IPS-18c (cell line): ENCODE results near the gene NOVA2.
A peak's percentile ranks its signal among the peaks of the same experiment; 100 is the strongest.

Source experiments
- H3K4me3 ChIP-seq: 2 replicates; pipeline ENCODE4 v1.7.0; 2013; ENCODE audit warnings: low read depth, mild to moderate bottlenecking, low read length, moderate library complexity; ENCODE audit not compliant: insufficient read depth
- H3K9me3 ChIP-seq: one replicate; pipeline ENCODE4 v1.6.1; 2013; ENCODE audit warnings: mild to moderate bottlenecking, low read length, moderate library complexity; ENCODE audit not compliant: control insufficient read depth, insufficient read depth

Gene NOVA2

GRCh38 chr19:45895519-45895972 lies 78.1 kb downstream of the NOVA2 start:
- Histone ChIP-seq H3K4me3 (no peak overlapping the region), H3K9me3 (peaks cover 4% of the 10 kb centered on the region)

DNA sequence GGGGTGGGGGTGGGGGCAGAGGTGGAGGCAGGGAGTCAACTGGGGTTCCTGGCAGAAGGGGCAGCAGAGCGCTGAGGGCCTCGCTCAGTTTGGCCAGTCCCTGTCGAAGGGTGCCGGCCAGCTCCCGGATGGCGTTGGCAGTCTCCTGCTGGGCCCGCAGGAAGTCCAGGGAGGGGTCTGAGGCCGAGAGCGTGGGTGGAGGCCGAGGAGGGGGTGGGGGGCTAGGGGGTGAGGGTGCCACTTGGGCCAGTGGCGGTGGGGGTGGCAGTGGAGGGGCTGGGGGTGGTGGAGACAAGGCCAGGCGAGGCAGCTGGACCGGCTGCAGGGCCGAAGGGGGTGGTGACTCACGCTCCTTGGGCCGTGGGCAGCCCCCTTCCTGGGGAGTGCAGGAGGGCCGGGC lies 82.8 kb downstream of the NOVA2 start:
- Histone ChIP-seq H3K4me3 (no peak overlapping the region), H3K9me3 (peaks cover 2% of the 10 kb centered on the region)

GRCh38 chr19:45889210-45889885 lies 84.3 kb downstream of the NOVA2 start:
- Histone ChIP-seq H3K4me3 (no peak overlapping the region), H3K9me3 (peaks cover 2% of the 10 kb centered on the region)

GRCh38 chr19:45887200-45887710 lies 86.4 kb downstream of the NOVA2 start:
- Histone ChIP-seq H3K4me3 (peak overlapping the region; percentile 91), H3K9me3 (peaks cover 2% of the 10 kb centered on the region)

DNA sequence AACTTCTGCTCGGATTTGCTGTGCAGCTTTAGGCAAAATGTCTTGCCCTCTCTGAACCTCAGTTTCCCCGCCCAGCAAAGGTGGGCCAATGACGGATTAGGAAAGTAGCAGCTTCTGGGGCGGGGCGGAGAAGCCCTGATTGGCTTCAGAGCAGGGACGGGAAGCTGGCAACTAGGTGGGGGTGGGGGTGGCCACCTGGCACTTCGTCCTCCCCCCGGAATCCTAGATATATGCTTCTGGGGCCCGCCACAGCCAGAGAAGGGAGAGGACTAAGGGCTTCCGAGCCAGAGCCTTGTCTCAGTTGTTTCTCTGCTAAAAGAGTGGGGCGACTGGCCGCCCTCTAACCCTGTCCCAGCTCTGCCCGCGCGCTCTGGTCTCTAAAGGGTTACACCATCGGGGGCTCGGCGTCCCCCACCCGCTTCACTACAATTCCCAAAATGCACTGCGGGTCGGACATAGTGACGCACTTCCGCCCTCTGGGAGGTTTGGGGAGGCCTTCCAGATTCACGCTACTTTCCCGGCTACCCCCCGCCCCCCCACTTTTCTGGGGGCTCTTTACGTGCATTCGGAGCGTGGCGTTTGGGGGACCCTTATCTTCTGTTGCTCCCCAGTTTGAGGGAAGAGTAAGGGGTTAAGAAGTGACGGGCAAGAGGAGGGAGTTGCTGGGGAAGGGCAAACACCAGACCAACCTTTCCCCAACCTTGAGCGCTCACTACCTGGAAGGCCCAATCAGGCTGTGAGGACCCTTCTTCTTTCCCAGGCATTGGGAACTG lies 87.1 kb downstream of the NOVA2 start:
- H3K9me3 ChIP-seq: no peaks in the 10 kb centered on the region
- H3K4me3 ChIP-seq: peak overlapping the region; percentile 91

DNA sequence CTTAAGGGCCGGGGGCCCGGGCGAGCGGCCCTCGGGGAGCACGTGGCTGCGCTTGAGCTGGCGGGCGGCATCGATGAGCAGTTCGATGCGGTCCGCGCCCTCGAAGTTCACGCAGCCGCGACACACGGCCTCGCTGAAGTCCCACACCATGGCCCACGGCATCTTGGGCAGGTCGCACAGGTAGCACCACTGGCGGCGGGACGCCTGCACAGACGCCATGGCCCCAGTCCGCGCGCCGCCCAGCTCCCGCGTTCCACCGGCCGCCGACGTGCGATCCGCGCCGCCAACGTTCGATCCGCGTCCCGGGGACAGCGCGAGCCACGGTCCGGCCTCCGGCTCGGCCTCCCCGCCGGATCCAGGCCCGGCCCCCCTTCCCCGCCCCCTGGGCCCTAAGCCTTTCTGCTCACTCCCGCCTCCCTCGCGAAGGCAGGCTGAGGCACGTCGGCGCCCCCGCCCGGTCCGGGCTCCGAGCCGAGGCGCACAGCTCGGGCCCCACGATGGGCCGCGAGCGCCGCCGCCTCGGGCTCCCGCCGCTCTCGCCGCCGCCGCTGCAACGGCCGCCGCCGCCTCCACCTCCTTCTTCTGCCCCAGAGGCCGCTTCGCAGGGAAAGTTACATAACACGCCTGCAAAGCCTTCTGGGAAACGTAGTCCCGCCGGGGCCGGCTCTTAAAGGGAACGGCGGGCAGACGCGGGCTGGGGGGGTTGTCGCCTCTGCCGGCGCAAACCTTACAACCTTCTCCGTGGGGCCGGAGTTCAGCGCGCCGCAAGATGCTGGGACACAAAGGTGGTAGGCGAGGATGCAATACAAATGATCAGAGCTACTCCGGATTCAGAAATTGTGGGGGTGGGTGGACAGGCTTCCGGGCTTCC lies 87.9 kb downstream of the NOVA2 start, which contains the start of gene IRF2BP1:
TSS of gene IRF2BP1 (minus strand) at position 586 of the 871 bp plus-strand sequence. CDS start at position 219, 367 bp downstream.
- H3K4me3 ChIP-seq: peak within 1 kb of the TSS; percentile 91
- no peaks in the 10 kb centered on the region for H3K9me3 ChIP-seq

- H3K9me3 ChIP-seq: no peaks in the 10 kb centered on the region
- H3K4me3 ChIP-seq: peak overlapping the region; percentile 91
Observed at GRCh38 chr19:45884682-45885555, 88.7 kb downstream of the NOVA2 start.

DNA sequence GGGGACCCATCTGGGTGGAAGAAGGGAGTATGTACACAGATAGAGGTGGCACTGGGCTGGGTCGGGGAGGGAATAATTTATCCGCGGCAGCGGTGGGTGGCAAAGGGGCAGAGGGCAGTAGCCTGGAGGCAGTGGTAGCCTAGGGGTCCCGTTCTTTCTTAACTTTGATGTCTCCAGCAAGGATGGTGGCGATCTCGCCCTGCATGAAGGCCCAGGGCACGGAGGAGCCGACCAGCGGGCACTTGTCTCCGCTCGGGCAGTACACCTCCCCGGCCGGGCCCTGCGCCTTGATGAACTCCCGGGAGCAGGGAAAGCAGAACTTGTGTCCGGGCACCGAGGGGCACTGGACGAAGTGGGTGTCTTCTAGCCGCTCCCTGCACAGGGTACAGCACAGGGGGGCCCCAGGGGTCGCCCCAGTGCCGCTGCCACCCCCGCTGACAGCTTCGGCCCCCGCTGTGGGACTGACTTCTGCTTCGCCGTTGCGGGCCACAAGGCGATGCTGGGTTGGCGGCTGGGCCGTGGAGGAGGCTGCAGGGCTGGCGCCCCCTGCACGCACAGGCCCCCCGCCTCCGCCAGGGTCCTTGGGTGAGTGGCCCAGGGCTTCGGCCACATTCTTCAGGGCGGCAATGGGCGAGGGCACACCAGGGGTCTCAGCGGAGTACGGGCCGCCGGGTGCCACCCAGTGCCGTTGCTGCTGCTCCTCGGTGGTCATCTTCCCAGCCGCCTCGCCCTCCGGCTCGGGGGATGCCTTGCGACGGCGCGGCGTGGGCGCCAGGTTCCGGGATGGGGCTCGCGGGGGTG lies 89.6 kb downstream of the NOVA2 start:
- Histone ChIP-seq H3K9me3 (no peaks in the 10 kb centered on the region), H3K4me3 (0 out of 2 replicates have a peak overlapping the region, but pooled peaks have one; percentile 9)
